Activated T-helper 1 cell treated with Interleukin-2 at 50 U/mL for 16 hours (primary cell): ENCODE data around the gene CHCHD3.

ENCODE experiments used
- DNase-seq: peaks from one replicate; pipeline ENCODE4 v3.0.0-alpha.2; 2020; ENCODE audit warnings: low read depth

The CHCHD3 gene

DNA sequence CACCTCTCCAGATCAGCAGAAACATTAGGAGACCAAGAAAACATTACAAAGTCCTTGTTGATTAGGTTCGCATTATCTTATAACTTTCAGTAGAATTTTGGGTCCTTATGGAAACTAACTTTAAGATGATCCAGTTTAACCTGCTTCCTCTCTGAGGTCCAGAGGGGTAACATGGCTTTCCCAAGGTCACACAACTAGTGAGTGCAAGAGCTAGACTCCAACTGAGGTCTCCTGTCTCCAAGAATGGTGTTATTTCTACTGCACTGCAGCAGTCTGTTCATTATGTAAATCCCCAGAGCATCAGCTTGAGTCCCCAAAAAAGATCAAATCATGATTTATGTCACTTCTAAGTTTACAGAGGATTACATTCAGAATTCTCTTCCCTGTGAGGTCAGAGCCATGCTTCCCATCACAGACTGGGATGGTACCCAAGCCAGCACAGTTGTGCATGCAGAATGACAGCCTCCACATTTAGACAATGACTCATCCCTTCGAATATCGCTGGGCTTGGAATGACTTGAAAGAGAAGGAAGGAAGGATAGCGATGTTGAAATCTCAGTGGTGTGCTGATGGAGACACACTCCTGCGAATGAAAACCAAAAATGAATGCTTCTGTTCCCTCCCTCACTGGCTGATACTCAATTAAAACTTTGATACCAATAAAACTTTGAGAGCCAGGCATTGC is 342.5 kb downstream of the CHCHD3 start:
- no peak for DNase-seq

- no peak for DNase-seq
Observed at GRCh38 chr7:132738254-132738653, 343.6 kb downstream of the CHCHD3 start.

- no peak for DNase-seq
Observed at GRCh38 chr7:132735476-132735875, 346.4 kb downstream of the CHCHD3 start.
